ENCODE results near the gene SNAP47. TPM values are rescaled to one million over a fixed set of nuclear protein-coding genes. Genes with fewer than 3 reads are reported as not detected.

Gene SNAP47
- total RNA-seq, 4 donors from 2014 or later, result 35.8 to 51.0 (median 42.9) TPM

DNA sequence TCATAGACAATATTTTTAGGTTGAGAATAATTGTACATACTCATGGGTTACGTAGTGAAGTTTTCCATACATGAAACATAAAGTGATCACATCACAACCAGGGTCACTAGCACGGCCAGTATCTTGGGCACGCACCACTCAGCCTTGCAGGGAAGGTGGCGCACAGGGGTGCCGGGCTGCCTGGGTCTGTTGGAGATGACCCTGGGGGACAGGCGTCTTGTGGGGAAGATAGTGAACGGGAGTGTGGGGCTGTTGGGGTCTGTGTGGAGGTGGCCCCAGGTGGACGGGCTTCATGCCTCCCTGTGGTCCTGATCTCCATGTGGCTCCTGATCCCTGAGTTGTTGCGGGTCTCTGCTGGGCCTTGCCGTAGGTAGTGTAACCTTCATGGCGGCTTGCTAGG lies 41.9 kb downstream of the SNAP47 start:
- H3K27ac ChIP-seq, result no peak overlapping the region
- peak in 1 of 2 donors; percentile 46 for DNase-seq (ENCODE audit: low spot score in 2 of 2)
- no peak overlapping the region for H3K4me3 ChIP-seq
- WGBS, result 96% methylated on average over 11 of the region's 11 CpGs
- H3K9me3 ChIP-seq, result no peaks in the 10 kb centered on the region
- H3K4me1 ChIP-seq, result no peaks in the 10 kb centered on the region
- peaks cover 21% of the 10 kb centered on the region for H3K36me3 ChIP-seq
- H3K27me3 ChIP-seq, result no peaks in the 10 kb centered on the region
- TF ChIP-seq POLR2A (IDR thresholded peaks at IDR 0.05) (no peak), CTCF (IDR thresholded peaks at IDR 0.05) (no peak), EP300 (IDR thresholded peaks at IDR 0.05) (no peak), POLR2AphosphoS5 (IDR thresholded peaks at IDR 0.05) (no peak)

- Histone ChIP-seq H3K27ac (no peak overlapping the region), H3K27me3 (no peaks in the 10 kb centered on the region), H3K36me3 (peaks cover 26% of the 10 kb centered on the region), H3K4me3 (no peak overlapping the region), H3K9me3 (no peaks in the 10 kb centered on the region), H3K4me1 (no peaks in the 10 kb centered on the region)
- no peak for TF ChIP-seq CTCF (IDR thresholded peaks at IDR 0.05)
- no peak for TF ChIP-seq EP300 (IDR thresholded peaks at IDR 0.05)
- no peak for TF ChIP-seq POLR2A (IDR thresholded peaks at IDR 0.05)
- no peak for TF ChIP-seq POLR2AphosphoS5 (IDR thresholded peaks at IDR 0.05)
- WGBS, result 98% methylated on average over 4 of the region's 4 CpGs
- DNase-seq (ENCODE audit: low spot score in 2 of 2), result peak in 1 of 2 donors; percentile 38
These were observed 42.4 kb downstream of the SNAP47 start for GRCh38 chr1:227777646-227778045.

GRCh38 chr1:227778401-227778947 lies 43.2 kb downstream of the SNAP47 start:
- no peaks in the 10 kb centered on the region for H3K27me3 ChIP-seq
- WGBS, result 80% methylated on average over 6 of the region's 8 CpGs
- H3K4me1 ChIP-seq, result no peaks in the 10 kb centered on the region
- H3K27ac ChIP-seq, result no peak overlapping the region
- H3K9me3 ChIP-seq, result no peaks in the 10 kb centered on the region
- peaks cover 26% of the 10 kb centered on the region for H3K36me3 ChIP-seq
- no peak overlapping the region for H3K4me3 ChIP-seq
- peak in 1 of 2 donors; percentile 33 for DNase-seq (ENCODE audit: low spot score in 2 of 2)
- no peak for TF ChIP-seq POLR2A (IDR thresholded peaks at IDR 0.05)
- TF ChIP-seq EP300 (IDR thresholded peaks at IDR 0.05), result no peak
- TF ChIP-seq POLR2AphosphoS5 (IDR thresholded peaks at IDR 0.05), result no peak
- TF ChIP-seq CTCF (IDR thresholded peaks at IDR 0.05), result no peak

DNA sequence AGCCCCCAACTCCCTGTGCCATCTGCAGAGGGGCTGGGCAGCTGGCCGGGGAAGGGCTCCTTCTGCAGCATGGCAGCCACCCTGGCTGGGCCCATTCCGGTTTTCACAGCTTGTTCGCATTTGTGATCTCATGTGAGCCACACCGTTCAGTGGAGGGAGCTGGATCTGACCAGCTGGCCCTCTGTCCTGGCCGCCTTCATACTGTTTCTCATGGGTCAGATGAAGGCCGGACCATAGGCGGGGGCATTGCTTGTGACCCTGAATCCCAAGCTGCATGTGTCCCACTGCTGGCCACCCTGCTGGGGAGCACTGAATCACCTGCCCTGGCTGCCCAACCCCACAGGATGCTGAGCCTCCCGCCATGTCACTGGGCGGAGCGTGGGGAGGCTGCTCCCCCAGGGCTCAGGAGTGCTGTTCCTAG lies 43.8 kb downstream of the SNAP47 start:
- no peaks in the 10 kb centered on the region for H3K4me1 ChIP-seq
- H3K4me3 ChIP-seq, result no peak overlapping the region
- H3K27me3 ChIP-seq, result no peaks in the 10 kb centered on the region
- H3K27ac ChIP-seq, result no peak overlapping the region
- no peaks in the 10 kb centered on the region for H3K9me3 ChIP-seq
- H3K36me3 ChIP-seq, result peaks cover 26% of the 10 kb centered on the region
- DNase-seq (ENCODE audit: low spot score in 2 of 2), result peak; percentile 46 to 57
- TF ChIP-seq POLR2AphosphoS5 (IDR thresholded peaks at IDR 0.05), result no peak
- TF ChIP-seq CTCF (IDR thresholded peaks at IDR 0.05), result no peak
- no peak for TF ChIP-seq POLR2A (IDR thresholded peaks at IDR 0.05)
- no peak for TF ChIP-seq EP300 (IDR thresholded peaks at IDR 0.05)
- WGBS, result 90% methylated on average over 5 of the region's 10 CpGs

DNA sequence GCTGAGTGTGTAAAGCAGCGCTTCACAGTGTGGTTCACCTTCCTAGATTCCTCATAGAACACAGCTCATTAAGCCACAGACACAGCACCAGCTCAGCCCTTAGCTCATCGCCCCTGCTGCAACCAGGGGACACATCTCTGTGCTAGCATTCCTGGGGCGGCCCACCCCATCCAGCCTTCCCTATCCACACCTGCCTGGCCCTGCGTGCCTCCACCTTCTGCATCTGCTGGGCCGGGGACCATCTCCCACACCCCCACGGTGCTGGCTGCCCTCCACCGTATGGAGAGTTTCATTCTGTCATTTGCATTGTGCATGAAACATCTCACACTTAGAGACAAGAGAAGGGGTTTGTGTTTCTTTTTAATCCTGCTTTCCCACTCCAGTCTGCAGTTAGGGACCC lies 44.5 kb downstream of the SNAP47 start:
- H3K4me1 ChIP-seq, result no peaks in the 10 kb centered on the region
- no peak overlapping the region for H3K27ac ChIP-seq
- peaks cover 26% of the 10 kb centered on the region for H3K36me3 ChIP-seq
- no peak overlapping the region for H3K4me3 ChIP-seq
- H3K9me3 ChIP-seq, result no peaks in the 10 kb centered on the region
- no peak for TF ChIP-seq CTCF (IDR thresholded peaks at IDR 0.05)
- no peak for TF ChIP-seq POLR2AphosphoS5 (IDR thresholded peaks at IDR 0.05)
- TF ChIP-seq POLR2A (IDR thresholded peaks at IDR 0.05), result no peak
- TF ChIP-seq EP300 (IDR thresholded peaks at IDR 0.05), result no peak
- peak; percentile 49 to 56 for DNase-seq (ENCODE audit: low spot score in 2 of 2)
- no peaks in the 10 kb centered on the region for H3K27me3 ChIP-seq
- WGBS, result 91% methylated on average over 7 of the region's 7 CpGs
